IPS-11a (cell line): Measurements from ENCODE around the gene SIK3.
A peak's percentile ranks its signal among the peaks of the same experiment; 100 is the strongest.
"Not testable (repeated sequence)": the region's sequence is repeated elsewhere in the genome, so short reads cannot be mapped to it uniquely, and the experiment has no call there.

Source experiments
- H3K4me3 ChIP-seq: one replicate; pipeline ENCODE4 v1.5.1; 2013; ENCODE audit warnings: low read depth, low read length, control low read depth

Gene SIK3

GRCh38 chr11:117098269-117099232 is at the start of gene SIK3:
Gene SIK3 (minus strand): TSS chr11:117098428. CDS start chr11:117098415, 13 bp downstream.
- H3K4me3 ChIP-seq = peak within 1 kb of the TSS; percentile 86

DNA sequence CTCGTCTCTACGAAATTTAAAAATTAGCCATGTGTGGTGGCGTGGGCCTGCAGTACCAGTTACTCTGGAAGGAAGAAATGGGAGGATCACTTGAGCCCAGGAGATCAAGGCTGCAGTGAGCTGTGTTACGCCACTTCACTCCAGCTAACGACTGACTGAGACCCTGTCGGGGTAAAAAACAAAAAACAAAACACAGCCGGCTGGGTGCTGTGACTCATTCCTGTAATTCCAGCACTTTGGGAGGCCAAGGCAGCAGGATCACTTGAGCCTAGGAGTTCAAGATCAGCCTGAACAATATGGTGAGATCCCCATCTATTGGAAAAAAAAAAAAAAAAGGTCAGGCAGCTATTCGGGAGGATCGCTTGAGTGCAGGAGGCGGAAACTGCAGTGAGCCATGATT is 48.3 kb upstream of the SIK3 start:
- no peak overlapping the region for H3K4me3 ChIP-seq

DNA sequence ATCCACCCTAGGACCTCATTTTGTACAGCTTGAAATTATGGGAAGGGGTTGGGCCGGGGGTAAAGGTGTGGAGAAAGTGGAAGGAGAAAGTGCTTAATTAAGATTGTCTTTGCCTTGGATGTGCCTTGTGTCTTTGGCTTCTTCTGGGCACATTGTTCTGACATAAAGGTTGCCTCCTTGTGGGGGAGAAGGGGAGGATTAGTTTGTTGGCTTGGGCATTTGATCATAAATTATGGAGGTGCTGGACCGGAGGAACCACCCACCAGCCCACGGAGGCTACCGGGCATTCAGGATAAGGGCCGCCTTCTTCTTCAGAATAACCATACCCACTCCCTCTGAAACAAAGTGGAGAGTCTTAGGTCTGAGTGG is 47.1 kb upstream of the SIK3 start:
- H3K4me3 ChIP-seq = peak overlapping the region; percentile 91

GRCh38 chr11:117144477-117145392 is 46.5 kb upstream of the SIK3 start:
- H3K4me3 ChIP-seq = peak overlapping the region; percentile 91

GRCh38 chr11:117143871-117144476 is 45.7 kb upstream of the SIK3 start, which contains the start of gene PAFAH1B2:
Gene PAFAH1B2 (plus strand): TSS chr11:117144287. CDS start chr11:117152448, 8,161 bp downstream.
- H3K4me3 ChIP-seq = peak within 1 kb of the TSS; percentile 91

- H3K4me3 ChIP-seq = peak overlapping the region; percentile 91
Observed at GRCh38 chr11:117143390-117143789, 45.2 kb upstream of the SIK3 start.

DNA sequence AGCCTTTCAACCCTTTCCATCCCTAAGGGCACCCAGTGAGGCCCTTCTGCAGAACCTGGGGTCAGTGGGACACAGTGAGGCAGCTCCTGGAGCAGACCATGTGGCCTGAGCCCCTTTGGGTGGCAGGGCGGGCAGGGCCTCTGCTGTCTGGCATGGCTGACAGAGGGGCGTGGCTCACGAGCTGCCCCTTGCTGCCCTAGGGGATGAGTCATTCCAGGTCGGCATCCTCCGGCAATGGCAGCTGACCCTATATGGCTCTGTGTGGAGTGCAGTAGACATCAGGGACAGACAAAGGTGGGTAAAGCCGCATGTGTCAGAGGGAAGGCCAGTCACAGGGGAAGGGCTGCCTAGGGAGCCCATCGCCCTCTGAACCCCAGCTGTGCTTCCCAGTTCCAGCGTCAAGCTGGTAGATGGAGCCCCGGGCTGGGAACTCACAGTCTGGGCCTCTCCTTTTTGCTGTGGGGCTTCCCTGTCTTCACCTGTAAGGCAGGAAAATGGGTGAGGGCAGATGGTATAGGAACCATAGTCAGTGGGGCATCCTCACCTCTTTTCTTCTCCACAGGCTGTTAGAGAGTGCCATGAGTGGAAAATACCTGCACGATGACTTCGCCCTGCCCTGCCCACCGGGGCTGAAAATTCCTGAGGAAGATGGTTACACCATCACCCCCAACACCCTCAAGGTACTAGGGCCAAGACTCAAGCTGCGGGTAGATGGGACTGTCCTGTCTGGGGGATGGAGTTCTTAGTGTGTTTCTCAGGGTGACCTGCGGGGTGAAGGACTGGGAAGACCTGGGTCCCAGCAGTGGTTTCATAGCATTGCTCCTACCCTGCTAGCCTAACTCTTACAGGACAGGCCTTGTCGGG is 39.2 kb upstream of the SIK3 start:
- not testable (repeated sequence) for H3K4me3 ChIP-seq

- H3K4me3 ChIP-seq = not testable (repeated sequence)
Observed at GRCh38 chr11:117134979-117135378, 36.8 kb upstream of the SIK3 start.

- no peak overlapping the region for H3K4me3 ChIP-seq
Observed at GRCh38 chr11:117134431-117134830, 36.2 kb upstream of the SIK3 start.

GRCh38 chr11:117130879-117131278 is 32.7 kb upstream of the SIK3 start:
- no peak overlapping the region for H3K4me3 ChIP-seq

GRCh38 chr11:117130396-117130795 is 32.2 kb upstream of the SIK3 start:
- H3K4me3 ChIP-seq = not testable (repeated sequence)

DNA sequence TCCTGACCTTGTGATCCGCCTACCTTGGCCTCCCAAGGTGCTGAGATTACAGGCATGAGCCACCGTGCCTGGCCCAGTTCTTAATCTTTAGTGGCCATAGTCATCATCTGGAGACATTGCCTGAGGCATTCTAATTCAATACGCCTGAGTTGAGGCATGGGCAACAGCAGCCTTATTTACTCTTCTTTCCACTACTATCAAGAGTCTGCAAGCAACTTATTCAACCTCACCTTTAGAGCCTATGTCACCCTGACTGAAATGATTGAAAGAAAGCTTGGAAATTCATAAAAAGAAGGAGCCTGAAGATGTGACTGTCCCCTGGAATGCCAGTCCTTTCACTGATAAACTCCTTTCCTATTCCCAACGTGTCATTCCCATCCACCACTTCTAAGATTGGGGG is 30.1 kb upstream of the SIK3 start:
- no peak overlapping the region for H3K4me3 ChIP-seq

GRCh38 chr11:117127171-117127901 is 29.1 kb upstream of the SIK3 start:
- no peak overlapping the region for H3K4me3 ChIP-seq

GRCh38 chr11:117126223-117126965 is 28.2 kb upstream of the SIK3 start:
- H3K4me3 ChIP-seq = no peak overlapping the region

DNA sequence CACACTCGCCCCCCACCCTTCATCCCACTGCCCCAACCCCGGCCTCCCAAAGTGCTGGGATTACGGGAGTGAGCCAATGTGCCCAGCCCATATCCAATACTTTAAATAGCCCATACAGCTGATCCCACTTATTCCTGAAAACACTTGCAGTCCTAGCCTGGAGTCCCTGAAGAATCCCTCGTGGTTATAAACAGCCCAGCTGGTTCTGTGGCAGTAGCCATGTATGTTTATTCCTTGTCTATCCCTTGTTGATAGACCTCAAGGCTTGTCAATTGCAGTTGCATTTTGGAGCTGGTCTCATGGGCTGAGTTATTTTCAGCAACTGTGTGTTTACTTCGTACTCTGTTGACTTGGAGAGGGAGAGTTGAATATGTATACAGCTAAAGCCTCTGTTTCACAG is 24.3 kb upstream of the SIK3 start:
- no peak overlapping the region for H3K4me3 ChIP-seq

- no peak overlapping the region for H3K4me3 ChIP-seq
Observed at GRCh38 chr11:117121176-117121575, 22.9 kb upstream of the SIK3 start.

GRCh38 chr11:117117681-117118080 is 19.5 kb upstream of the SIK3 start:
- no peak overlapping the region for H3K4me3 ChIP-seq

DNA sequence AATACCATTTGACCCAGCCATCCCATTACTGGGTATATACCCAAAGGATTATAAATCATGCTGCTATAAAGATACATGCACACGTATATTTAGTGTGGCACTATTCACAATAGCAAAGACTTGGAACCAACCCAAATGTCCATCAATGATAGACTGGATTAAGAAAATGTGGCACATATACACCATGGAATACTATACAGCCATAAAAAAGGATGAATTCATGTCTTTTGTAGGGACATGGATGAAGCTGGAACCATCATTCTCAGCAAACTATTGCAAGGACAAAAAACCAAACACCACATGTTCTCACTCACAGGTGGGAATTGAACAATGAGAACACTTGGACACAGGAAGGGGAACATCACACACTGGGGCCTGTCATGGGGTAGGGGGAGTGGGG is 14.7 kb upstream of the SIK3 start:
- H3K4me3 ChIP-seq = not testable (repeated sequence)

- H3K4me3 ChIP-seq = not testable (repeated sequence)
Observed at GRCh38 chr11:117112497-117112896, 14.3 kb upstream of the SIK3 start.
